GM18858 (cell line): Measurements from ENCODE around the gene GARIN5B.

Experiments used
- ATAC-seq: cut with Tn5 transposase; IDR thresholded peaks from one replicate; pipeline ENCODE4 v1.9.1; 2021; ENCODE audit not compliant: unreplicated experiment

The GARIN5B gene

DNA sequence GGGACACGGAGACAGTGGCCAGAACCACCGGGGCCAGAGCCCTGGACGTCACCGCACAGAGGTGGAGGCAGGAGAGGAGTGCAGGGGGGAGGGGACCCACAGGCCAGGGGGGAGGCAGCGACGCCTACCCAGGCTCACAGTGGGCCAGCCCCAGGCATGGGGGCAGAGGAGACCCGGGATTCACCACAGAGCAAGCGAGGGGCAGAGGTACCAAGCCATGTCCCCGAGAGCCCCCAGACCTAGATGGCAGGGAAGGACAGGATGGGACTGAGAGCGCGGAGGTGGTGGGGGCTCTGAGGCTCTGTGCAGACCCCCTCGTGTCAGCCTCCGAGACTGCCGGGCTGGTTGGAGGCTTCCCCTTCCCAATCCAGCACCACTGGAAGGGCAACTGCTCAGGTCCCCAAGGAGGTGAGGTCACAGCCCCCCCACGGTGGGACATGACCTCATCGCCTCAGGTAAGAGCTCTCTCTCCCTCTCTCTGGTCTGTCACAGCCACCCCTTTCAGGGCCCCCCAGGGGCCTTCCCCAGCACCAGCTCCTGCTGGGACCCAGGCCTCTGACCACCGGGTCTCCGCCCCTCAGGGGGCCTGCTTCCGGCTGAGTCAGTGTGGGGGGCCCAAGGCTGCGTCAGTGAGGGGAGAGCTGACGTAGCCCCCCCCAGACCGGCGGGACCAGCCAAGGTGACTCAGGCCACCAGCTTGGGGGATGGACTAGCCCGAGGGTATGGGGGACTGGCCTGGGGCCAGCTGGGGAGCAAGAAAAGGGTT lies 9.4 kb upstream of the GARIN5B start:
- ATAC-seq, result no peak

DNA sequence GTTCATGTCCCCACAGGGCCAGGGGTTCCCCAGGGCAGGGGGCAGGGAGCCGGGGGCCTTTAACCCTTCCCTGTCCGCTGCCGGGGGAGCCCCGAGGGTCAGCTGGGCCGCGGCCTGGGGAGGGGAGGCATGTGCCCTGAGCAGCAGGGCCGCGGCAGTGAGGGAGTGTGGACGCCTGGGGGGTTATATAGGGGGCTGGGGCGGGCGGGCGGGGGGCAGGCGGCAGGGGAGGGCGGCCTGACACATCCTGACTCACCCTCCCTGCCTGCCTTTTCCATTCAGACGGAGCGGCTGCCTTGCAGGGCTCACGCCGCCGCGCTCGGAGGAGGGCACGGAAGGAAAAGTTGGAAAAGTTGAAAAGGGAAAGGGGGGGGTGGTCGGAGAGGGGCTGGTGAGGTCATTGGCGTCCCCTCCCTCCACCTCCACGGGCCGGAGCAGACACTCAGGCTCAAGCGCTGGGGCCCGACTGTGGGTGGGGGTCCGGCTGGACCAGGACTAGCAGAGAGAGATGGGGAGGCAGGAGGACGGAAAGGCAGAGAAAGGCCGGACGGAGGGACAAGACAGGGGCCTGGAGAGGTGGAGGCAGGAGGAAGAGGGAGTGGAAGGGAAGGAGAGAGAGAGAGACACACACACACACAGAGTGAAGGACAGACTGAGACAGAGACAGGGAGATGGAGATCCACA lies 7.4 kb upstream of the GARIN5B start, which contains the start of gene IL11:
Gene IL11, minus strand, starts transcription at position 159 of the 684 bp plus-strand sequence. Its CDS starts 153 bp downstream, at position 6.
- ATAC-seq, result no peak

DNA sequence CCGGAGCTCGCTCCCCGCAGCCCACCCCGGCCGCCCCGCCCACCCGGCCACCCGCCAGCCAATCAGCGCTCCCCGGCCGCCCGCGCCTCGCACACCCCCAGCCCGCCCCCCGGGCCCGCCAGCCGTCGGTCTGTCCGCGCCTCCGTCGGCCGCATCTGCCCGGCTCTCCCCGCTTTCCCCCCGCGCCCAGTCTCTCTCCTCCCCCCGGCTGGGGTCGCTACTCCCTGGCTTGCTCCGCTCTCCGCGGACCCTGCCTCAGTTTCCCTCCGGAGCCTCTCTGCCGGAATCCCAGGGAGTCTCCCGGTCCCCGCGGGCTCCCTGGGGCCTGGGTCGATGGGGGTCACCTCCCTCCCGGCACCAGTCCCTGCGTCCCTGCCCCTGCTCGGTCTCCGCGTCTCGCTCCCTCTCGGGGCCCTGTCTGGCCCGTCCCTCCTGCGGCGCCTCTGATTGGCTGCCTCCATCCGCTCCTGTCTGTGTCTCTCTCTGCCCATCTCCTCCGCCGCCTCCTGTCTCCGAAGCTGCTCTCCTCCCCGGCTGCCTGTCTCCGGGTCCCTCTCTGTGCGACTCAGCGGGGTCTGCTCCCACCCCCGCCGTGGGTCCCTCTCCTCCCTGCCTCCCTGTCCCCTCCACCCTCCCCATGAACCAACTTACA lies 6.7 kb upstream of the GARIN5B start:
- ATAC-seq, result no peak

GRCh38 chr19:55368701-55369563 lies 5.9 kb upstream of the GARIN5B start:
- ATAC-seq, result no peak

GRCh38 chr19:55368106-55368505 lies 5.0 kb upstream of the GARIN5B start:
- ATAC-seq, result no peak

DNA sequence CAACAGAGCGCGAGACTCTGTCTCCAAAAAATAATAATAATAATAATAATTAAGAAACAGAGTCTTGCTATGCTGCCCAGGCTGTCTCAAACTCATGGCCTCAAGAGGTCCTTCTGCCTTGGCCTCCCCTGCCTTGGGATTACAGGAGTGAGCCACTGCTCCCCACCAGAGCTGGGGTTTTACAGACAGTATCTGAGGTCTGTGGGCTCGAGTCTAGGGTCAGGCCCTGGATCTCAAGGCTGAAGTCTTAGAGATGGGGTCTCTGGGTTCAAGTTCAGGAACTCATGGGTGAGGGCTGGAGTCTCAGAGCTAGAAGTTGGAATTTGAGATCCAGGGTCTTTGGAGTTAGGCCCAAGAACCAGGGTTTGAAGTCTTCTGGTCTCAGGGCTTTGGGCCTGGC lies 3.7 kb upstream of the GARIN5B start:
- no peak for ATAC-seq

- no peak for ATAC-seq
These were observed 2.9 kb upstream of the GARIN5B start for GRCh38 chr19:55365964-55366363.

GRCh38 chr19:55365245-55365644 lies 2.2 kb upstream of the GARIN5B start:
- no peak for ATAC-seq

- ATAC-seq, result no peak
These were observed 678 bp downstream of the GARIN5B start for GRCh38 chr19:55362174-55362989.

DNA sequence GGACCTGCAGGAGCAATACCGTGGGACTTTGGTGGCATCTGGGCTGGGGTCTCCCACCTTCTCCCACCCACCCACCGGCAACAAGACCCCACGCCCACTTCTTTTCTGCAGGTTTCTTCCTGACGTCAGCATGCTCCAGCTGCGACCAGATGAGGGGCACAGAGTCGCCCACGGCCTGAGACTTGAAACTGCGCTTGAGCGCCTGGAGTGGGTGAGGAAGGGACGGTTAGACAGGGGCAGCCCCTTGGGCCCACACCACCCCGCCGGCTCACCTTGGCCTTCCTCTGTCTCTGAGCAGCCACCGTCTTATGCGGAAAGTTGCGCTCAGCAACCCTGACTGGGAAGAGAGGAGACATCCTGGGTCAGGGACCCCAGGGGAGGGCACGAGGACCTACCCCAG lies 2.2 kb downstream of the GARIN5B start:
- ATAC-seq, result no peak

DNA sequence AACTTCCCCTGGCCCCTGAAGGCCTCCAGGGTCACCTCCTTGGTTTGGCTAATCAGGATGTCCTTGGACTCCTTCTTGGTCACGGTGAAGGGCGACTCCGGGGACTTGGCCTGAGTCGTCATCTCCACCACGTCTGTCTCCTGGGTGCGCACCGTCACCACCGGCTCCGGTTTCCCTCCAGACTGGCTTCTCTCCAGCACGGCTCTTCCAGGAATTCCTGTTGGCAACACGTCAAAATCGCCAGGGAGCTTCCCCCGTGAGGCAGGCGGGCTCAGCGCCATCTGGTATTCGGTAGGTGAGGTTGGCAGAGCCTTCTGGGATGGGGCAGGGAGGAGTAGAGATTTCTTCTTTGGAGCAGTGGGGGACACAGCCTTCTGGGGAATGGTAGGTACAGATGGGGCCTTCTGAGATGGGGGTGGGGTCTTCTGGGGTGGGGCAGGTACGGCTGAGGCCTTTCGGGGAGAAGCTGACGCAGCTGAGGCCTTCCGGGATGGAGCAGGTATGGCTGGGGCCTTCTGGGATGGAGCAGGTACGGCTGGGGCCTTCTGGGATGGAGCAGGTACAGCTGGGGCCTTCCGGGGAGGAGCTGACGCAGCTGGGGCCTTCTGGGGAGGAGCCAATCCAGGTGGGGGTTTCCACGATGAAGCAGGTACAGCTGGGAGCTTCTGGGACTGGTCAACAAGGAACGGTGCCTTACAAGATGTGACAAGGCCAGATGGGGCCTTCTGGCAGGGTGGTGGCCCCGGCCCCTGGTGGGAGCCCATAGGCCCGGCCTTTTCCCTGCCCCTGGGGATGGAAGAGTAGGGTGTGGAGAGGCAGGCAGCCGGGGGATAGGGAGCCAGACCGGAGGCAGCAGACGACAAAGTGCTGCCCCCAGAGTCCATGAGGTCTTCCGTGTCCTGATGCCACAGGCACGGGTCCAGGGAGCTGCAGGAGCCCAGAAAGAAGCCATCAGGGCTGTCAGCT lies 3.8 kb downstream of the GARIN5B start:
- ATAC-seq, result no peak

DNA sequence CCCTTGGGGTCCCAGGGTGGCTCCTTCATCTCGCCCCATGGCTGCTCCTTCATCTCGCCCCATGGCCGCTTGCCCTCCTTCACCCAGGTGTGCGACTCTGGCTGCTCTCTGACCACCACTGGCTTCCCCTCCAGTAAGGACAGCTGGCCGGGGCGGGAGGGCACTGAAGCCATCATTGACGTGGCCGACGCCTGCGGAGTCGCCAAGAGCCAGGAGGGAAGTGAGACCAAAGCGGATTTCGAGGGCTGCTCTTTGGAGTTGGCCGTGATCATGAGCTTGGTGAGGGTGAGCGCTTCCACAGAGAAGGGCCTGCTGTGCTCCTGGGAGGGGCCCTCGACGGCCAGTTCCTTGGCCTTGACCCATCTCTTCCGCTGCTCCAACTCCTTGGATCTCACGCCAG lies 4.6 kb downstream of the GARIN5B start:
- no peak for ATAC-seq

DNA sequence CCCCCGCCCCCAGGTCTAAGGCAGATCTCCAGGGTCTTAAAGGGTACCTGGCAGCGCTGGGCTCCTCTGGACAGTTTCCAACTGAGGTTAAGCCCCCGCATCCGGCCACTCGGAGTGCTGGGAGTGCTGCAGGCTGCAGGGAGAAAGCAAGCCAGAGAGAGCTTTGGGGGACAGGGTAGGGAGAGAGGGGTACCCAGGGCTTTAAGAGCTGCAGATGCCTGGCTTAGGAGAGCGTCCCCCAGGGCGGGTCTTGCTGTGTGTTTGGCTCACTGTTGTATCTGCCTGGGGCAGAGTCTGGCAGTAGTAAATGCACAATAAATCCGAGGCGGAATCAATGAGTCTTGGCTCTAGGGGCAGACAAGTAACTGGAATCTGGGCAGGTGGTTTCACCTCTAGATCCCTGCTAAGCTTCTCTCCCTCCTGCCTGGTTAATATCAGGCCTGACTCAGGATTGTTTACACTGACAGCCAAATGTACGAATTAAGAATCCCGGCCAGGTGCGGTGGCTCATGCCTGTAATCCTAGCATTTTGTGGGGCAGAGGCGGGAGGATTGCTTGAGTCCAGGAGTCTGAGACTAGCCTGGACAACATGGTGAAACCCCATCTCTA lies 7.7 kb downstream of the GARIN5B start:
- no peak for ATAC-seq

- ATAC-seq, result no peak
These were observed 8.3 kb downstream of the GARIN5B start, which contains the start of gene COX6B2 for GRCh38 chr19:55354698-55355212. COX6B2 (minus strand) TSS chr19:55354719; CDS start chr19:55354521, 198 bp downstream.

DNA sequence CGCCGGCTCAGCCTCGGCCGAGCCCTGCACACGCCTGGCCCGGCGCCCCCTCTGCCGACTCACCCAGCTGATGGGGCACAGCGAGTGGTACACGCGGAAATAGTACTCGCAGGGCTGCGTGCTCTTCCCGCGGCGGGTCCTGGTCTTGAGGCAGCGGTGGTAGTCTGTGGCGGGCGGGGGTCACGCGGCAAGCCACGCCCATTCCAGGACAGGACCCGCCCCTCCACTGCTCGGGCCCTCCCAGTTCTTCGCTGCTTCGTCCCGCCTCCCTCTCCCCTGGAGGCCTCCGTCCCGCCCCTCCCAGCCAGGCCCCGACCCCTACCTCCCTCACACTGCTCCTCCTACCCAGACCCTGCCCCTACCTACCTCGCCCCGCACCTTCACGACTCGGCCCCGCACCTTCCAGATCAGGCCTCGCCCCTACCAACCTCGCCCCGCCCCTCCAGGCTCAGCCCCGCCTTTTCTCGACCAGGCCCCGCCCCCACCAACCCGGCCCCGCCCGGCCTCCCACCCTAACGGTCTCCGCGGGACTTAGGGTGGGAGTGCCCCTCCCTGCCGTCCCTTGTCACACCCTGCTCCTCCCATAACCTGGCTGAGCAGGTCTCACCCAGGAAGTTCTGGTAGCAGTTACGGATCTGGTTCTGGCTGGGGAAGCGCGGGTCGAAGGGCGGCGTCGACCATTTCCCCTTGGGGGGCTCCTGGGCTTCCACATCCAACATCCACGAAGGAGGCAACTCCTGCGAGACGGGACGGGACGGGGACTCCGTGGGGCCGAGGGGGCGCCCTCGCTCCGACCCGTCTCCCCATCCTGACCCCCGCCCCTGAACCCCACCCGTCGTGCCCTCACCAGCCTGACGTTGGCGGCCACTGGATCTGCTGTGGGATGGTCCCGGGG lies 9.0 kb downstream of the GARIN5B start:
- ATAC-seq, result no peak

GRCh38 chr19:55353356-55353802 lies 9.7 kb downstream of the GARIN5B start:
- ATAC-seq, result no peak

DNA sequence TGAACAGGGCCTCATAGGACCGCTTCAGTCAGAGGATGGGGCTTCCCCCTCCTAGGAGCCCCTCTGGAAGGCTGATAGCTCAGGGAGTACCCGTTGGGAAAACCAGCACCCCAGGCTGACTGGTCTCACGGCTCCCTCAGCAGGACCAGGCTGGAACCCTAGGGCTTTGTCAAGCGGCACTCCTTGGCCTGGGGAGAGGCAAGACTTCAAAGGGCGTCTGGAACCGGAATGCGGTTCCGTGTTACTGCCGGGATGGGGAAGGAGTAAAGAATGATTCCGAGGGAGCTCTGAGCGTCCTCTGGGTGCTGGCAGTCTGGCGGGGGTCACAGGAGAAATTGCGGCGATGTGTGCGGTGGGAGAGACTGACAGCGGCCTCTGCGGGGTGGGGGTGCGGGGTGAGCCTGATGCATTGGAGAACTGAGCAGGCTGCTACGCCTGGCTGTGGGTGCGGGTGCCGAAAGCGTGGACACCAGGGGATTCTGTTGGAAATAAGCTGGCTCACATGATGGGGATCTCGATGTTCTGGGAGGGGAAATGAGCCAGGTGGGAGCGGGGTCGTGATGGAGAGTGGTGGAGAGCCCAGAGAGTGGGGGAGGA lies 10.4 kb downstream of the GARIN5B start:
- ATAC-seq, result no peak
